SK-N-DZ (cell line): ENCODE data around the gene ARHGAP31.

Experiments used
- DNase-seq: peaks from one replicate; pipeline ENCODE4 v3.0.0-alpha.2; 2015; ENCODE audit warnings: low spot score

The ARHGAP31 gene

DNA sequence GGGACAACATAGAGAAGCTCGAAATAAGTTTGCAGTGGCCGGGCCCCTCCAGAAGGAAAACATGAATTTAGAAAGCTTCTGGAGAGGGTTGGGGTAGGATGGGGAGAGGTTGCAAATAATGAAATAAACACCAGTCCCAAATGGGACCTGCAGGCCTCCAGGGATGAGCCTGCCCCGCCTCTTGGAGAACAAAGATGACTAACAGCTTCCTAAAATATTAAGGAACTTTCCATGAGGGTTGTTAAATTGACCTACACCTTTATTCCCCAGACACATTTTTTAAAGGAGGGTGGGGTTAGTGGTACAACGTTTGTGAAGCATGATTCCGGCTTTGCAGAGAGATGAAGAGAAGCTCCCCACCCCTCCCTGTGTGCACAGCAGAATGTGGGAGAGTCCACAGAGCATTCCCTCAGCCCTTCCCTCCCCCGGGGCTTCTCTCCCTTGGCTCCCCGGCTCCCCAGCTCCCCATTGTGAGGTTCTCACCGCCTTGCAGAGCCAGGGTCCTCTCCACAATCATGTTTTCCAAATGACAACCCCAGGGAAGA lies 84.1 kb downstream of the ARHGAP31 start:
- no peak for DNase-seq

DNA sequence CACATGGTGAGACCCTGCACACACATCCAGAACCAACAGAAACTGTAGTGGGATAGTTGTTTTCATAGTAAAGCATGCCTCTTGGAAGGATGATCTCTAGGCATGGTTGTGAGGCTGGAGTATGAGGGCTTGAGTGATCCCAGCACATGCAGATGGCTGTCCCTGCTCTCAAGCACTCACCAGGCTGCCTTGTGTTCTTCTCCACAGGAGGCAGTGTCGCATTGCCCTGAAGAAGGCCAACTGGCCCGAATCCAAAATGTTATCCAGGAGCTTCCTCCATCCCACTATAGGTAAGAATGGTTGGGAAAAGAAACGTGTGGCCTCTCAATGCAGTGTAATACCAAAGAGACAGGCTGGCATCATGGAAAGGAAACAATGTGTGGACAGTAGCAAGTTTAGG lies 86.5 kb downstream of the ARHGAP31 start:
- no peak for DNase-seq

DNA sequence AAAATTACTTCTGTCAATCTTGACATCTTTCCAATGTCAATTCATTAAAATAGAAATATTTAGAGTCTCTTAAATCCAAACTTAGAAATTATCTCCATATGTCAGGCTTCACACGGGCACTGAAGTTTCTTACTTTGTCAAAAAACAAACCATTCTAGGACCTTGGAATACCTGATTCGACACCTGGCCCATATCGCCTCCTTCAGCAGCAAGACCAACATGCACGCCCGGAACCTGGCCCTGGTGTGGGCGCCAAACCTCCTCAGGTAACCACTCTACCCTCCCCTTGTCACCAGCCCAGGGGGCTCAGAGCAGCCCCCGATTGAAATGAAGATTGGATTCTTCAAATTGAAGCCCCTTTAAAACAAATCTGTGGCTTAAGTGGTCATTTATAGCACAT lies 88.0 kb downstream of the ARHGAP31 start:
- DNase-seq: no peak

DNA sequence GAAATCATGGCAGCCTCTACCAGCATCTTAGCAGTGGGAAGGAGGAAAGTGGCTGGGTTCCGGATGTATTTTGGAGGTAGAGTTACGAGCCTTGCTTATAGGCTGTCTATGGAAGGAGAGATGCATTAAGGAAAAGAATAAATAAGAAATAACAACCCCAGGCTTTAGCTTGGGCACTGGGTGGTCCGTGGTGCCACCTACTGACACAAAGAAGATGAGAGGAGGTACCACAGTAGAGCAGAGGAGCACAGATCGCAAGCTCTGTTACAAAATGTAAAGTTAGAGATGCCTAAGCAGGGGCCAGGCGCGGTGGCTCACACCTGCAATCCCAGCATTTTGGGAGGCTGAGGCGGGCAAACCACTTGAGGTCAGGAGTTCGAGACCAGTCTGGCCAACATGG lies 94.4 kb downstream of the ARHGAP31 start:
- DNase-seq: no peak

DNA sequence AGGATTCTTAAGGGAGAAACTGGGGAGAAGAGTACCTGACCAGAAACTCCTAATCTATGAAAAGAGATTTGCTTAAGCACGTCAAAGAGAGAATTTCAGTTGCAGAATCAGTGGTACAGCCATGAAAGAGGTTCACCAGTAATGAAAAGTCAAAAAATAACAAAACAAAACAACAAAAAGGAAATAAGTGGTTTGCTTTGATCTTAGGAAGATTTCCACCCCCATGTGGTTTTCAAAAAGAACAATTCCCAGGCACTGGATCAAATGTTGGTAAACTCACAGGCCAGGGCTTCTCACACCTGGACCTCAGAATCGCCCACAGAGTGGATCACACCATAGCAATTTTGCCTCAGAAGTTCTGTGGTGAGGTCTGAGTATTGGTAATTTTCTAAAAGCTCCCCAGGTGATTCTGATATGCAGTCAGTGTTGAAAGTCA lies 101.8 kb downstream of the ARHGAP31 start:
- DNase-seq: no peak

DNA sequence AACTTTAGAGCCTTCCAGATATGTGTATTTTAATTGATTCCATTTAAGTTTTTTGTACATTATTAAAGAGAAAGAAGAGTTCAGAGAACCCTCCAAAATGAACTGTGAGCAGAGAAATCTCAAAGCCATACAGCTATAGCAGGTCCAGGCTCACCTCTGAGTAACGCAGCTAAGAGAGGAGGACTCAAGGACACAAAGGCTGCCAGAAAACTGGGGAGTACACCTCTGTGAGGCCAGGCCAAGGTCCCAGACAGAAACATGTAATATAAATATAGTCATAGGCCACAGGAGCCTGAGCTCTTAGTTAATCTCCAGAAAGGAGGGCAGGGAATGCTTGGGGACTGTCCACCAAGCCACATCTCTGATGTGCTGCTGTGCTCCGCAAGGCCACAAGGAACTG lies 102.7 kb downstream of the ARHGAP31 start:
- DNase-seq: no peak

DNA sequence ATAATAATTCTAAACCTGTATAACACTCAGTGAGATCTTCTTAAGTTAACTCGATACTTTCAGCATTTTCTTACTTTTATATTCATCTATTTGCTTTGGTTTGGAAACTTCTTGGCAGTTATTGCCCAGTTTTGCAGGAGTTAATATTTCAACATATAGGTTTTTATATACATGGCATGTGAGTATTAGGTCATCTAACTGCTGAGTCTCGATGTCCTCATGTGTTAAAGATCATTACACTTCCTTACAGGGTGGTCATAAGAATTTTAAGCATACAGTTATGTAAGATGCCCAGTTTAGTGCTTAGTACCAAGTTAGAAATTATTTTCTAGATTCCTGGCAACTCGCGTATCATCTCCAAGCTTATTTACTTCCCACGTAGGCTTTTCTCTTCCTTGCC lies 106.3 kb downstream of the ARHGAP31 start:
- no peak for DNase-seq

DNA sequence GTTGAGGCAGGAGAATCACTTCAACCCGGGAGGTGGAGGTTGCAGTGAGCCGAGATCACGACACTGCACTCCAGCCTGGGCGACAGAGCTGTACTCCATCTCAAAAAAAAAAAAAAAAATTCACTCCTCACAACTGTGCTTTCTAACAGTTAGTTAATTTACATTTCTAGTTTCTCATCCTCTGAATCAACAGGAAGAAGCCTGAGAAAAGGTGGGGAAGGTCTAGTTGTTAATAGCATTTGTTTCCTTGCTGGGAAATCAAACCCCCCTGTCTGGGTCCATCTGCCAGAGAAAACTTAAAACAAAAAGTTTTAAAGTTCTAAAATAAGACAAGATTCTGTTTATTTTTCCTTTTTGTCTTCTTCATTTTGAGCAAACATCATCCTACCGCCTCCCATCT lies 106.9 kb downstream of the ARHGAP31 start:
- DNase-seq: no peak

DNA sequence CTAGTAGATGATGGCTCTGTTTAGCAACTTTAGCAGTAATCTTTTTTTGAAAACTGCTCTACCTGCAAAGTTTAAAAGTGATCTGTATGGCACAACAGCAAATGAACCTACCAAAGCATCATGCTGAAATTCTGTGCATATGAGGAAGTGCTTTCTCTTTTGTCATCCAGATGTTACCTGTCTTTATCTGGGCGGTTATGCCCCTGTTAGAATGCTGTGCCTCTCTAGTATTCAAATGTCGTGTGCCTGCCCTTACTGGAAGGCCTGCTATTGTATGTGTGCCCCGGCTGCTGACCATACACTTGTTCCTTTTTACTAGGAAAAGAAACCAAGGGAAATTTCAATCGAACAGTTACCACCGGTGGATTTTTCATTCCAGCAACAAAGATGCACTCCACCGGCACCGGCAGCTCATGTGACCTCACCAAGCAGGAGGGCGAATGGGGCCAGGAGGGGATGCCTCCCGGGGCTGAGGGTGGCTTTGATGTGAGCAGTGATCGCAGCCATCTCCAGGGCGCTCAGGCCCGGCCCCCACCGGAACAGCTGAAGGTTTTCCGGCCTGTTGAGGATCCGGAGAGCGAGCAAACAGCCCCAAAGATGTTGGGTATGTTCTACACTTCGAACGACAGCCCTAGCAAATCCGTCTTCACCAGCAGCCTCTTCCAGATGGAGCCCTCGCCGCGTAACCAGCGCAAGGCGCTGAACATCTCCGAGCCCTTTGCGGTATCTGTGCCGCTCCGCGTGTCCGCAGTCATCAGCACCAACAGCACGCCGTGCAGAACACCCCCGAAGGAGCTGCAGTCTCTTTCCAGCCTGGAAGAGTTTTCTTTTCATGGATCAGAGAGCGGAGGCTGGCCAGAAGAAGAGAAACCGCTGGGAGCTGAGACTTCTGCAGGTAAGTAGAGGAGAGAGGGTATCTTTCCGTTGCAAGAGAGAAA lies 107.6 kb downstream of the ARHGAP31 start:
- DNase-seq: no peak

DNA sequence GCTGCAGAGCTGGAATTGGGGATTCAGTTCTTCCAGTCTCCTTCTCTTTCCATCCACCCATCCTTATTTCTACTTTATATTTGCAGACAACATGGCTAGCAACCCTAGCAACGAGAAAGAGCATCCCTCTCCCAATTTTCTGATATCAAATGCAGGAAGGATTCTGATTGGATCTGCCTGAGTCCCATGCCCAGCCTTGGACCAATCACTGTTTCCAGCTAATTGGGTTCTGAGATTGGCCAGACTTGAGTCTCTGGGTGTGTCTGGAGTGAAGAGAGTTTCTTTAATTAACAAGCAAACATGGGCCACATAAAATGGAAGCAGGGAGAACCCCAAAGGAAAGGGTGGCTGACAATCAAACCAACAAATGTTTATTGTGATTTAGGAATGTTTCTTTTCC lies 108.6 kb downstream of the ARHGAP31 start:
- no peak for DNase-seq

DNA sequence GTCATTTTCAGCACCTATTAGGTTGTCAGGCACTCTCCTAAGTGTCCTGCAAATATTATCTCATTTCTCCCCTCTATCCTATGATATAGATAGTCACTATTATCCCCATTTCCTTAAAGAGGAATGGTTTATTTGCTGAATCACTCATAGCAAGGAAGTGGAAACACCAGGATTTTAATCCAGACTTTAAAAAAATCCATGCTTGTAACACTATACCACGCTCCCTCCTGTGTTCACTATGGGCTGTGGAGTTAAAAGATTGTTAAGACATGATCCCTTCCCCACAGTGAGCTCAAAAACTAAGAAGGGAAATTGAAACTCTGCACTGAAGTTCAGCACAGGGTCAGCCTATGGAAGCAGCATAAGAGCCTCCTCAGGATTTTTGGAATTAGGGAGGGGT lies 109.0 kb downstream of the ARHGAP31 start:
- DNase-seq: no peak

DNA sequence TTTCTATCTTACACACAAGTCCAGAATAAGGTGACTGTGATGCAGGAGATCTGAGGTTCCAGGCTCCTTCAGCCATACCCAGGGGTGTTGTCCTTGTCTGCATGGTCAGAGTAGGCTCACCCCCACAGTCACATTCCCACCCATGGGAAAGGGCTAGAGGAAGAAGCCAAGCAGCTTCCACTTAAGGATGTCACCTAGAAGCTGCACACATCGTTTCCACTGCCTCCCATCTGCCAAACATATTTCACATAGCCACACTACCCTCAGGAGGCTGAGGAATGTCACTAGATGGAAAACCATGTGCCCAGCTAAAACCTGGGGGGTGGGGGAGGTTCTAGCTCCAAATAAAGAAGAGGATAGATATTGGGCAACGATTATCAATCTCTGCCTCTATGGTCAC lies 111.1 kb downstream of the ARHGAP31 start:
- DNase-seq: no peak

DNA sequence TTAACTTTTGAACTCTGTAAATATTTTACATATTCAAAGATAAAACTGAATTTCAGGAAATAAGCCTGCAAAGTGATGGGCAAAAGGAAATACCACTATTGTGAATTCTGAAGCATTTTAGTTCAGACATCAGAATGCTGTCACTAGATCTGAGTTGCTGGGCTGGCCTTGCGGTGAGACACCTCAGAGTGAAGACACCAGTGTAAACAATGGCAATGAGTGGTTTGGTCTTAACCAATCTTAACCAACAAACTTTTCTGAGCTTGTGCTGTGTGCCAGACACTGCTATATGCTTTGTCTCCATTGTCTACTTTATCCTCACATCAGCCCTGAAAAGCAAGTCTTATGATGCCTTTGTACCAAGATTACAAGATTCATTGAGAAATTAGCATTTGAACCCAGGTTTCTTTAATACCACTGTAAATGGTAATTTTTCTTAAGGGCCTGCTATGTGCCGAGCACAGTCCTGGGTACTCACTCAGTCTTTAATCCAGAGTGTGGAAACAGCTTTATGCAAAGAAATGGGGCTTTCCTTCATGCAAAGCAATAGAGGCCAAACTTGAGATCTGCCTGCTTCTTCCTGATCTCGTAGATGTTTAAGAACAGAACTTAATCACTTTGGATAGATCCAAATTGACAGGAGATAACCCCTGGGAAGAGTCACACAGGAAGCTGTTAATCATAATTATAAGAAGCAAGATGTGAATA lies 114.2 kb downstream of the ARHGAP31 start:
- no peak for DNase-seq

DNA sequence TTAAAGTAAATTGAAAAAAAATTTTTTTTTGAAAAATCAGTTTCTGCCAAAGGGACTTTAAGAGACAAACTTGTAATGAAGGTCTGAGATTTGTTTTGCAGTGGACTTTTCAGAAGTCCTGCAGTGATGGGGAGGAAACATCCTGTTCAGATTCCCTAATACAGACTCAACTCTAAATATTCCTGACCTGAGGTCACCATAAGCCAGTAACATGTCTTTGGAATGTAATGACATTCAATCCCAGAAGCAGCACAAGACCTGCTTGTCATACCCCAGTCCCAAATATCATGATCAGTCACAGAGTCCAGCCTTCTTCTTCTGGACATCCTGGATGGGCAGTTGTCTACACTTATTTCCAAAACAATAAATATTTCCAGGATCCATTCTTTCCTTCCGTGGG lies 115.7 kb downstream of the ARHGAP31 start:
- no peak for DNase-seq

DNA sequence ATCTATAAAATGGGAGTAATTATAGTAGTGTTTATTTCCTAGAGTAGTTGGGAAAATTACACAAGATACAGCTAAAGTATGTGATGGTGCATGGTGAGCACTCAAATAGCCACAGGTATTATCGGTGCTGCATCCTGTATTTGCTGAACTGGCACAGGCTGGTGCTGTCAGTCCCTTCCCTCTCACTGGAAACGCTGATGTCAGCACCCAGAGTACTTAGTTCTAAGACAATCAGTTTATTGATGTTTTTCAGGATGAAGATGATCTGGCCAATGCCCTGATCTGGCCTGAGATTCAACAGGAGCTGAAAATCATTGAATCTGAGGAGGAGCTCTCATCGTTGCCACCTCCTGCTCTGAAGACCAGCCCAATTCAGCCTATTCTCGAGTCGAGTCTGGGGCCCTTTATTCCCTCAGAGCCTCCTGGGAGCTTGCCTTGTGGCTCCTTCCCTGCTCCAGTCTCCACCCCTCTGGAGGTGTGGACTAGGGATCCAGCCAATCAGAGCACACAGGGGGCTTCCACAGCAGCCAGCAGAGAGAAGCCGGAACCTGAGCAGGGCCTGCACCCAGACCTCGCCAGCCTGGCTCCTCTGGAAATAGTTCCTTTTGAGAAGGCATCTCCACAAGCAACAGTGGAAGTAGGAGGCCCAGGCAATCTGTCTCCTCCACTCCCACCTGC lies 119.6 kb downstream of the ARHGAP31 start:
- DNase-seq: peak; percentile 84

DNA sequence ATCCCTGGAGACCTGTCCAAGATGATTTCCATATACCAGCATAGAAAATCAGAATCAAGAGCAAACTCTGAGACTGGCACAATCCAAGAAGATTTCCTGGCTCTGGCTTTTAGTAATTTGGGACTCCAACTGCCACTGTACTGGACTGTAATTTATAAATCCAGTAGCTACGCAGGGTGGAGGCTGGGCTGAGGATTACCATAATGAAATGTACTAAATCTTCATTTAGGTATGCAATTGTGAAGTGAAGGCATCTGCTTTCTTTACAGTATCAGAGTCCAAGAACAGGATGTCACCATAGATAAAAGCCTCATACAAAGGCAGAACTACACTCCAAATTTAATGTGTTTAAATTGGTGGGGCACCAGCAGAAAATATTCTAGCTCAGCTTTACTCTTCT lies 122.7 kb downstream of the ARHGAP31 start:
- no peak for DNase-seq

DNA sequence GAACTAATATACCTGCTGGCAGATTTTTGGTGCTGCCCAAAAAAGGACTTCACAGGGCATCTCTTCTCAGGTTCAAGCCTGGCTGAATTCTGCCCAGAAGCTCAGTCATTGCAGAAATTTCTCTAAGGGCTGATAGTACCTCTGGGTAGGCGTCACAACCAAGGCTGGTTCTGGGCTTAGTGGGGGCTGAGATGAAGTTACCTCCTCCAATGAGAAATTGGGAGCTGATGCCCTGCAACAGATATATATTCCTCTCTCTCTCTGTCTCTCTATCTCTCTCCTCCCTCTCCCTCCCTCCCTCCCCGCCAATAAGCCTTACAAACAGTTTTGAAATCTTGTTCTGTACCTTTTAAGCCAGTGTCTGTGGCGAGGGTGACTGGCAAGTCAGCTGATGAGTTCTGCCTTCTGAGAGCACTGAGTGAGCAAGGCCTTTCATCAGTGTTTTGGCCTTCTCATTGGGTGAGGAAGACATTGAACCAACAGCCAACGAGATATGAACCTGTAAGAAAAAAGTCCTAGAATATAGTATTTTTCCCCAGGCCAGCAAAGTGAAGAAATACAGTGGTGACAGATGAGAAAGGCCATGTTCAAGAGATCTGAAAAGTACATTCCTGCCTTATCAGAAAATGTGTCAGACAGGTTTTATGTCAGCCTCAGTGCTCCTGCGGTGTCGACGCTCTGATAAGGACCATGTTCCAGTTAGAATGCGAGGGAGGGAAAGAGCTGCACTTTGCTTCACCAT lies 123.8 kb downstream of the ARHGAP31 start:
- no peak for DNase-seq

DNA sequence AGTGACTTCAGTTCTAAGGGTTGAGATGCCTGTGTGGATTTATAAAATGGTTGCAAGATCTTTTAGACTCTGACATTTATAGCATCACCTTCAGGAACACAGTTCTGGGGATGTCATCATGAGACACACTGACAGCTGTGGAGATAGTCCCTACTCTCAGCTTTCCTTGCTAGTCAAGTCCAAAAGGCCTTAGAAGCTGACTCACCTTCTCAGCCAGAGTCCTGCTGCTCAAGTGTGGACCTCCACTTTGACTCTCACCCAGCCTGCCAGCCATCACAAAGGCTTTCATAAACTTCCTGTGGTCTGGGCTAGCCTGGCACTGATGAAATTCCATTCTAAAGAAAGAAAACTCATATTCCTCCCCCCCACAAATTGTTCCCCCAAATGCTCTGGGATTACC lies 124.5 kb downstream of the ARHGAP31 start:
- no peak for DNase-seq

DNA sequence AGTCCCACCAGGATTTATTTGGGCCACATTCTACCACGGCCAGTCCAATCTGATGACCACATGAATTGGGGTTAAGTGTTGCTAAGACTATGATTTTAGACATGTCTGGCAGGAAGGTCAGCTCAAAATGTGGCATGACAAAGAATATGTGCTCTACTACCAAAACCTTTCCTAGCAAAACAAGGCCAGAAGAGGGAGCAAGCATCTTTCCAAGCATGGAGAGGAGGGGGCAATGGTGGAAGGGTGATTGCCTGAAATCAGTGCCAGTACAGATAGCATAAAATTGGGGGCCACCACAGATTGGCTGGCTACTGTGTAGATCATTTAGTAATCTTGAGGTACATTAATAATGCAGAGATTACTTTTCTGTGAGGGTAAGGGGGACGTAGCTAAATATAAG lies 126.0 kb downstream of the ARHGAP31 start:
- peak; percentile 18 for DNase-seq

DNA sequence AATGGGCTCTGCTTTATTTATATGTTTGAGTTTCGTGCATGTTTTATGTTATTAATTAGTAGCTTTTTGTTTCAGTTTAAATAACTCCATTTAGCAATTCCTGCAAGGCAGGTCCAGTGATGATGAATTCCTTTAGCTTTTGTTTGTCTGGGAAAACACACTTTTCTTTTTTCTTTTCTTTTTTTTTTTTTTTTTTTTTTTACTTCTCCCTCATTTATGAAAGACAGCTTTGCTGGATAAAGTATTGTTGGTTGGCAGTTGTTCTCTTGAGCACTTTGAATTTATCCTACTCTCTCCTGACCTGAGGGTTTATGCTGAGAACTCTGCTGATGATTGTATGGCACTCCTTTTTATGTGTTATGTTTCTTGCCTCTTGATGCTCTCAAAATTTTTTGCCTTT lies 133.5 kb downstream of the ARHGAP31 start:
- no peak for DNase-seq

DNA sequence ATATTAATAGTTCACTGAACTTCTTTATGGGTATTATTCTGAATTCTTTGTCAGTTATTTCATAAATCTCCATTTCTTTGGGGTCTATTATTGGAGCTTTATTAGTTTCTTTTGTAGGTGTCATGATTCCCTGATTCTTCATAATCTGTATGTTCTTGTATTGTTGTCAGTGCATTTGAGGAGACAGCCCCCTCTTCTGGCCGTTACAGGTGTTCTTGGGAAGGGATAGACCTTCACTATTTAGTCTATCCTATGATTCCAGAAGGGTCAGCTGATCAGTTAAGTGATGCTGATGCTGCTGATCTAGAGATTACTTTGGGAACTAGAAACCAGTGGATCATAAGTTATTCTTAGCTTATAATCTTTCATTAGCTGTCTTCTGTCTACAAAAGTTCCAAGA lies 134.4 kb downstream of the ARHGAP31 start:
- DNase-seq: no peak
